ENCODE measurements around the gene PLXNB1.

PLXNB1 gene

GRCh38 chr3:48468329-48468731 is 38.4 kb upstream of the PLXNB1 start:
- no peak for TF ChIP-seq CTCF (IDR thresholded peaks at IDR 0.05)
- Histone ChIP-seq H3K4me1 (peaks cover 13% of the 10 kb centered on the region), H3K9ac (no peak overlapping the region), H3K36me3 (ENCODE audit: control insufficient read depth, insufficient read depth, low read length) (no peaks in the 10 kb centered on the region), H3K79me2 (peaks cover 25% of the 10 kb centered on the region), H3K4me2 (ENCODE audit: low read length) (no peak overlapping the region), H2AFZ (no peak overlapping the region), H3K4me3 (ENCODE audit: low read depth, low read length) (no peak overlapping the region), H3K27ac (peak overlapping the region; percentile 21), H3K9me3 (ENCODE audit: control insufficient read depth, low read length) (no peaks in the 10 kb centered on the region), H3K27me3 (ENCODE audit: control insufficient read depth, insufficient read depth, low read length) (no peaks in the 10 kb centered on the region)

DNA sequence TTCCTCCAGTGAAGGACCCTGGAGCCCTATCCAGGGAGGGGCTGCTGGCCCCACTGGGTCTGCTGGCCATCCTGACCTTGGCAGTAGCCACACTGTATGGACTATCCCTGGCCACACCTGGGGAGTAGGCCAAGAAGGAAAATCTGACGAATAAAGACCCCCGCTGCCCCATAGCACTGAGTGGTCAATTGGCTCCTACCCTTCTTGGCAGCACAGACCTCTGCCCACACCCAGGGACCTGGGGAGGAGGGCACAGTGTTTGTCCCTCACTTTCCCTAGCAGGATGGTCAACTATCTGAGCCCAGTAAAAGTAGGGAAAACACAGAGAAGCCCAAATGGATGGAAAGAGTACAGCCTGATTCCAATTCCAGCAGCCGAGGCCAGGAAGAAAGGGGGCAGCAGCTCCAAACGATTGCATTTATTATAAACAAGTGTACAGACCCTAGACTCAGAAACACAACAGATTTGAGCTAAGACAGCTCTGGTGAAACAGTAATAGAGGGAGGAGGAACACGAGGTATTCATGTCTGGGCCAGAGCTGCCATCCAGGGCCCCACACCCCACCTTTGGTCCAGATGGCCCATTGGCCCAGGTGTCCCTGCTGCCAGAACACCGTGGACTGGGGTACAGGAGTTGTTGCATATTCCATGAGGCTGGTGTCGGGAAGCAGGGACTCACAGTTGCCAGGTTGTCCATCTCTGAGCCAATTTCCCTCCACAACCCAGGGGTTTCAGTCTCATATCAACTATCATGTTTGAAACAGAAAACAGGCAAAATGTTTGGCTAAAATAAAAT is 37.8 kb upstream of the PLXNB1 start:
- Histone ChIP-seq H3K79me2 (peaks cover 22% of the 10 kb centered on the region), H3K27me3 (ENCODE audit: control insufficient read depth, insufficient read depth, low read length) (no peaks in the 10 kb centered on the region), H3K9ac (no peak overlapping the region), H3K36me3 (ENCODE audit: control insufficient read depth, insufficient read depth, low read length) (no peaks in the 10 kb centered on the region), H2AFZ (no peak overlapping the region), H3K27ac (peak overlapping the region; percentile 100), H3K9me3 (ENCODE audit: control insufficient read depth, low read length) (no peaks in the 10 kb centered on the region), H3K4me3 (ENCODE audit: low read depth, low read length) (no peak overlapping the region), H3K4me2 (ENCODE audit: low read length) (no peak overlapping the region), H3K4me1 (peaks cover 13% of the 10 kb centered on the region)
- no peak for TF ChIP-seq CTCF (IDR thresholded peaks at IDR 0.05)

DNA sequence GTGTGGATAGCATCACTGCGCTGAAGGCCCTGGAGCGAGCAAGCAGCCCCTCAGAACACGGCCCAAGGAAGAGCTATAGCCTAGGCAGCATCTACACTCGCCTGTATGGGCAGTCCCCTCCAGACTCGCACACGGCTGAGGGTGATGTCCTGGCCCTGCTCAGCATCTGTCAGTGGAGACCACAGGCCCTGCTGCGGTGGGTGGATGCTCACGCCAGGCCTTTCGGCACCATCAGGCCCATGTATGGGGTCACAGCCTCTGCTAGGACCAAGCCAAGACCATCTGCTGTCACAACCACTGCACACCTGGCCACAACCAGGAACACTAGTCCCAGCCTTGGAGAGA is 37.2 kb upstream of the PLXNB1 start:
- Histone ChIP-seq H2AFZ (no peak overlapping the region), H3K27ac (peak overlapping the region; percentile 100), H3K36me3 (ENCODE audit: control insufficient read depth, insufficient read depth, low read length) (no peaks in the 10 kb centered on the region), H3K9ac (no peak overlapping the region), H3K4me1 (peaks cover 13% of the 10 kb centered on the region), H3K4me2 (ENCODE audit: low read length) (peak overlapping the region; percentile 95), H3K4me3 (ENCODE audit: low read depth, low read length) (peak overlapping the region; percentile 64), H3K27me3 (ENCODE audit: control insufficient read depth, insufficient read depth, low read length) (no peaks in the 10 kb centered on the region), H3K9me3 (ENCODE audit: control insufficient read depth, low read length) (no peaks in the 10 kb centered on the region), H3K79me2 (peaks cover 20% of the 10 kb centered on the region)
- no peak for TF ChIP-seq CTCF (IDR thresholded peaks at IDR 0.05)

DNA sequence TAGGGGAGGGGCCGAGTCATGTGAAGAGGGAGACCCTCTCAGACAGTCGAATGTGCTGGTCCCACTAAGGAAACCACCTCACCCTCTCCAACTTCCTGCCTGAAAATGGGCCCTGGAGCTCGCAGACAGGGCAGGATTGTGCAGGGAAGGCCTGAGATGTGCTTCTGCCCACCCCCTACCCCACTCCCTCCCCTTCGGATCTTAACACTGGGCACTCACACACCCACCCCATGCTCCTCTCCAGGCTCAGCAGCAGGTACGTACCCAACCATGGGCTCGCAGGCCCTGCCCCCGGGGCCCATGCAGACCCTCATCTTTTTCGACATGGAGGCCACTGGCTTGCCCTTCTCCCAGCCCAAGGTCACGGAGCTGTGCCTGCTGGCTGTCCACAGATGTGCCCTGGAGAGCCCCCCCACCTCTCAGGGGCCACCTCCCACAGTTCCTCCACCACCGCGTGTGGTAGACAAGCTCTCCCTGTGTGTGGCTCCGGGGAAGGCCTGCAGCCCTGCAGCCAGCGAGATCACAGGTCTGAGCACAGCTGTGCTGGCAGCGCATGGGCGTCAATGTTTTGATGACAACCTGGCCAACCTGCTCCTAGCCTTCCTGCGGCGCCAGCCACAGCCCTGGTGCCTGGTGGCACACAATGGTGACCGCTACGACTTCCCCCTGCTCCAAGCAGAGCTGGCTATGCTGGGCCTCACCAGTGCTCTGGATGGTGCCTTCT is 36.7 kb upstream of the PLXNB1 start:
- peak overlapping the region; percentile 84 for H2AFZ ChIP-seq
- H3K4me3 ChIP-seq (ENCODE audit: low read depth, low read length) = peak overlapping the region; percentile 64
- peak overlapping the region; percentile 49 for H3K9ac ChIP-seq
- H3K79me2 ChIP-seq = peaks cover 20% of the 10 kb centered on the region
- peaks cover 13% of the 10 kb centered on the region for H3K4me1 ChIP-seq
- no peaks in the 10 kb centered on the region for H3K9me3 ChIP-seq (ENCODE audit: control insufficient read depth, low read length)
- H3K4me2 ChIP-seq (ENCODE audit: low read length) = peak overlapping the region; percentile 95
- peak overlapping the region; percentile 100 for H3K27ac ChIP-seq
- no peak for TF ChIP-seq CTCF (IDR thresholded peaks at IDR 0.05)
- no peaks in the 10 kb centered on the region for H3K36me3 ChIP-seq (ENCODE audit: control insufficient read depth, insufficient read depth, low read length)
- no peaks in the 10 kb centered on the region for H3K27me3 ChIP-seq (ENCODE audit: control insufficient read depth, insufficient read depth, low read length)

Measured in parathyroid adenoma (tissue), 2 donors.